WTC11 (cell line): ENCODE data around the gene KIR2DL4. TPM values are rescaled to one million over a fixed set of nuclear protein-coding genes. Genes with fewer than 3 reads are reported as not detected.
"Not testable (repeated sequence)": the region's sequence is repeated elsewhere in the genome, so short reads cannot be mapped to it uniquely, and the experiment has no call there.

Source experiments
- ATAC-seq: fragments of 200-7000 bp; cut with Tn5 transposase; 2 replicates; pipeline ENCODE4 v1.10.0; 2021; ENCODE audit warnings: mild to moderate bottlenecking, moderate library complexity
- CTCF ChIA-PET: fragments of 300-600 bp; sonication (Branson Sonifier 250); formaldehyde crosslinking; loops from one replicate; lab custom pipeline; 2021; ENCODE audit warnings: antibody characterized with exemption; lab: Charles Lee
- POLR2A ChIA-PET: fragments of 350-600 bp; sonication (Branson Sonifier 250); formaldehyde crosslinking; loops from one replicate; lab custom pipeline; 2021; ENCODE audit warnings: antibody characterized with exemption; lab: Charles Lee
- DNase-seq: peaks from one replicate; pipeline ENCODE4 v3.0.0; 2021; ENCODE audit warnings: low spot score
- H3K27ac Mint-ChIP-seq: 2 replicates; pipeline ENCODE4 v1.8.0; 2021; ENCODE audit warnings: mixed read lengths
- H3K27me3 Mint-ChIP-seq: 2 replicates; pipeline ENCODE4 v1.8.0; 2021; ENCODE audit warnings: low read depth, mild to moderate bottlenecking, moderate library complexity, mixed read lengths
- H3K36me3 Mint-ChIP-seq: 2 replicates; pipeline ENCODE4 v1.8.0; 2021; ENCODE audit warnings: mixed read lengths
- H3K4me1 Mint-ChIP-seq: 2 replicates; pipeline ENCODE4 v1.8.0; 2022; ENCODE audit warnings: mixed read lengths
- H3K4me3 Mint-ChIP-seq: 2 replicates; pipeline ENCODE4 v1.8.0; 2021; ENCODE audit warnings: mild to moderate bottlenecking, moderate library complexity, mixed read lengths
- H3K9me3 Mint-ChIP-seq: 2 replicates; pipeline ENCODE4 v1.8.0; 2021; ENCODE audit warnings: mixed read lengths
- CREM ChIP-seq: sonication (generic); formaldehyde crosslinking; IDR thresholded peaks from 2 replicates; pipeline ENCODE4 v1.8.1; 2022; ENCODE audit warnings: mild to moderate bottlenecking, missing genetic modification reagents, moderate library complexity
- CTCF ChIP-seq: fragments of 200-600 bp; IDR thresholded peaks from 2 replicates; pipeline ENCODE4 v1.8.0; 2022; ENCODE audit warnings: antibody characterized with exemption
- ERG ChIP-seq: fragments of 250-450 bp; sonication (Bioruptor Pico); IDR thresholded peaks from 2 replicates; pipeline ENCODE4 v1.8.0; 2021; ENCODE audit warnings: mild to moderate bottlenecking
- ETV6 ChIP-seq: sonication (generic); formaldehyde crosslinking; IDR thresholded peaks from 2 replicates; pipeline ENCODE4 v1.8.1; 2022; ENCODE audit warnings: mild to moderate bottlenecking, missing genetic modification reagents
- FOXP1 ChIP-seq: sonication (generic); formaldehyde crosslinking; IDR thresholded peaks from 2 replicates; pipeline ENCODE4 v1.8.0; 2022; ENCODE audit warnings: missing genetic modification reagents, mild to moderate bottlenecking, moderate library complexity, borderline replicate concordance
- FOXP4 ChIP-seq: sonication (generic); formaldehyde crosslinking; IDR thresholded peaks from 2 replicates; pipeline ENCODE4 v1.8.0; 2022; ENCODE audit warnings: mild to moderate bottlenecking, missing genetic modification reagents
- IRF2 ChIP-seq: sonication (generic); formaldehyde crosslinking; IDR thresholded peaks from 2 replicates; pipeline ENCODE4 v1.8.0; 2022; ENCODE audit warnings: low read depth, missing genetic modification reagents, borderline replicate concordance
- MXD4 ChIP-seq: fragments of 250-450 bp; sonication (Bioruptor Pico); IDR thresholded peaks from 2 replicates; pipeline ENCODE4 v1.8.0; 2021; ENCODE audit warnings: mild to moderate bottlenecking, moderate library complexity, borderline replicate concordance
- NR3C1 ChIP-seq: sonication (generic); formaldehyde crosslinking; conservative IDR thresholded peaks from 2 replicates; pipeline ENCODE4 v1.8.1; 2023; ENCODE audit warnings: low read depth, mild to moderate bottlenecking, missing genetic modification reagents
- PREB ChIP-seq: sonication (generic); formaldehyde crosslinking; IDR thresholded peaks from 2 replicates; pipeline ENCODE4 v1.8.1; 2022; ENCODE audit warnings: mild to moderate bottlenecking, missing genetic modification reagents, moderate library complexity, borderline replicate concordance
- RORB ChIP-seq: fragments of 250-450 bp; sonication (Bioruptor Pico); IDR thresholded peaks from 2 replicates; pipeline ENCODE4 v1.9.0; 2021; ENCODE audit warnings: mild to moderate bottlenecking
- SP1 ChIP-seq: sonication (generic); formaldehyde crosslinking; conservative IDR thresholded peaks from 2 replicates; pipeline ENCODE4 v1.8.1; 2022; ENCODE audit warnings: missing genetic modification reagents
- ZBTB21 ChIP-seq: sonication (generic); formaldehyde crosslinking; IDR thresholded peaks from 2 replicates; pipeline ENCODE4 v1.8.1; 2023; ENCODE audit warnings: mild to moderate bottlenecking, missing genetic modification reagents, borderline replicate concordance
- ZNF121 ChIP-seq: sonication (generic); formaldehyde crosslinking; IDR thresholded peaks from 2 replicates; pipeline ENCODE4 v1.8.0; 2023; ENCODE audit warnings: missing genetic modification reagents
- ZNF423 ChIP-seq: fragments of 250-450 bp; sonication (Bioruptor Pico); IDR thresholded peaks from 2 replicates; pipeline ENCODE4 v2.1.2; 2022; ENCODE audit warnings: mild to moderate bottlenecking, moderate library complexity
- ZNF671 ChIP-seq: fragments of 250-450 bp; sonication (Bioruptor Pico); IDR thresholded peaks from 2 replicates; pipeline ENCODE4 v1.8.0; 2021; ENCODE audit warnings: mild to moderate bottlenecking
- total RNA-seq: library from RNA; stranded (reverse); gene quantifications from 3 replicates; pipeline ENCODE4 v1.2.3, GENCODE V29; 2021
- TF ChIP-seq, protein P1 (sequence below): sonication (generic); formaldehyde crosslinking; IDR thresholded peaks from 2 replicates; pipeline ENCODE4 v1.8.0; 2022; ENCODE audit warnings: mild to moderate bottlenecking, missing genetic modification reagents
- TF ChIP-seq, protein P2 (sequence below): sonication (generic); formaldehyde crosslinking; conservative IDR thresholded peaks from 2 replicates; pipeline ENCODE4 v1.8.1; 2023; ENCODE audit warnings: mild to moderate bottlenecking, low read depth, missing genetic modification reagents, moderate library complexity

The KIR2DL4 gene
- total RNA-seq, 1 experiment from 2014 or later, result not detected

DNA sequence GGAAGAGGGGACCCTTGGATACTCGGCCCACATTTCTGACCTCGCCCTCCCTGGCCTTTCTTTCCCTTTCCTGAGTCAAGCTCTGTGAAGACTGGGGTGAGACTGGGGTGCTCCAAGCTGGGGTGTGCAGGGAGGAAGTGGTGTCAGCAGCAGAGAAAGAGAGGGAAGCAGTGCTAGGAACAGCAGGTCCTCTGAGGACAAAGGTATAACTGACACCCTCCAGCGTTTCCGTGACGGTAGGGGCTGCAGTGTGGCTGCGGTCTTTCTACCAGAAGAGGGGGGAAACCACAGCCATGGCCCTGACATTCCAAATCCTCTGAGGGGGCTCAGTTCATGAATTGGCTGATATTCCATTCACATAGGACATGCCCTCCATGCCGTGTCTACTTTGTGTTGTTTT lies 47.9 kb downstream of the KIR2DL4 start:
- Mint-ChIP-seq H3K4me3 (no peak overlapping the region), H3K4me1 (no peaks in the 10 kb centered on the region), H3K9me3 (peaks cover 90% of the 10 kb centered on the region), H3K27me3 (peaks cover 41% of the 10 kb centered on the region), H3K36me3 (peaks cover 58% of the 10 kb centered on the region), H3K27ac (no peak overlapping the region)
- ATAC-seq, result no peak
- CTCF ChIA-PET, result no interaction called here
- TF ChIP-seq ZBTB21 (CRISPR knock-in tag) (no peak), ZNF121 (CRISPR knock-in tag) (no peak), FOXP1 (CRISPR knock-in tag) (no peak), FOXP4 (CRISPR knock-in tag) (no peak), CTCF (no peak), ZNF423 (no peak), SP1 (no peak), RORB (CRISPR knock-in tag) (no peak), ERG (CRISPR knock-in tag) (no peak), ETV6 (no peak), PREB (no peak), IRF2 (CRISPR knock-in tag) (no peak), MXD4 (CRISPR knock-in tag) (no peak), NR3C1 (CRISPR knock-in tag) (no peak), CREM (CRISPR knock-in tag) (no peak), ZNF671 (CRISPR knock-in tag) (no peak)
- TF ChIP-seq, protein P1, sequence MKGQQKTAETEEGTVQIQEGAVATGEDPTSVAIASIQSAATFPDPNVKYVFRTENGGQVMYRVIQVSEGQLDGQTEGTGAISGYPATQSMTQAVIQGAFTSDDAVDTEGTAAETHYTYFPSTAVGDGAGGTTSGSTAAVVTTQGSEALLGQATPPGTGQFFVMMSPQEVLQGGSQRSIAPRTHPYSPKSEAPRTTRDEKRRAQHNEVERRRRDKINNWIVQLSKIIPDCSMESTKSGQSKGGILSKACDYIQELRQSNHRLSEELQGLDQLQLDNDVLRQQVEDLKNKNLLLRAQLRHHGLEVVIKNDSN (CRISPR knock-in tag), result no peak
- TF ChIP-seq, protein P2, sequence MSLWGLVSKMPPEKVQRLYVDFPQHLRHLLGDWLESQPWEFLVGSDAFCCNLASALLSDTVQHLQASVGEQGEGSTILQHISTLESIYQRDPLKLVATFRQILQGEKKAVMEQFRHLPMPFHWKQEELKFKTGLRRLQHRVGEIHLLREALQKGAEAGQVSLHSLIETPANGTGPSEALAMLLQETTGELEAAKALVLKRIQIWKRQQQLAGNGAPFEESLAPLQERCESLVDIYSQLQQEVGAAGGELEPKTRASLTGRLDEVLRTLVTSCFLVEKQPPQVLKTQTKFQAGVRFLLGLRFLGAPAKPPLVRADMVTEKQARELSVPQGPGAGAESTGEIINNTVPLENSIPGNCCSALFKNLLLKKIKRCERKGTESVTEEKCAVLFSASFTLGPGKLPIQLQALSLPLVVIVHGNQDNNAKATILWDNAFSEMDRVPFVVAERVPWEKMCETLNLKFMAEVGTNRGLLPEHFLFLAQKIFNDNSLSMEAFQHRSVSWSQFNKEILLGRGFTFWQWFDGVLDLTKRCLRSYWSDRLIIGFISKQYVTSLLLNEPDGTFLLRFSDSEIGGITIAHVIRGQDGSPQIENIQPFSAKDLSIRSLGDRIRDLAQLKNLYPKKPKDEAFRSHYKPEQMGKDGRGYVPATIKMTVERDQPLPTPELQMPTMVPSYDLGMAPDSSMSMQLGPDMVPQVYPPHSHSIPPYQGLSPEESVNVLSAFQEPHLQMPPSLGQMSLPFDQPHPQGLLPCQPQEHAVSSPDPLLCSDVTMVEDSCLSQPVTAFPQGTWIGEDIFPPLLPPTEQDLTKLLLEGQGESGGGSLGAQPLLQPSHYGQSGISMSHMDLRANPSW (CRISPR knock-in tag), result no peak
- POLR2A ChIA-PET, result no interaction called here
- DNase-seq, result no peak

- H3K36me3 Mint-ChIP-seq, result peaks cover 50% of the 10 kb centered on the region
- peaks cover 22% of the 10 kb centered on the region for H3K27me3 Mint-ChIP-seq
- ATAC-seq, DNase-seq, H3K27ac Mint-ChIP-seq, POLR2A ChIA-PET, H3K4me1 Mint-ChIP-seq, CTCF ChIA-PET, H3K4me3 Mint-ChIP-seq: not testable (repeated sequence)
- peaks cover 86% of the 10 kb centered on the region for H3K9me3 Mint-ChIP-seq
Observed at GRCh38 chr19:54855241-54855640, 51.8 kb downstream of the KIR2DL4 start.

DNA sequence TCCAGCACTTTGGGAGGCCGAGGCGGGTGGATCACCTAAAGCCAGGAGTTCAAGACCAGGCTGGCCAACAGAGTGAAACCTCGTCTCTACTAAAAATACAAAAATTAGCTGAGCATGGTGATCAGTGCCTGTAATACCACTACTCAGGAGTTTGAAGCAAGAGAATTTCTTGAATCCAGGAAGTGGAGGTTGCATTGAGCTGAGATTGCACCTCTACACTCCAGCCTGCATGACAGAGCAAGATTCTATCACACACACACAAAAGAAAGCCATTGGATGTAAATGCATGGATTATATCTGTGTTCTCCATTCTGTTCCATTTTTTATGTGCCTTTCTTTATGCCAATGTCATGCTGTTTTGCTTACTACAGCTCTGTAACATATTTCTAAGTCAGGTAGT lies 55.1 kb downstream of the KIR2DL4 start:
- CTCF ChIA-PET, H3K4me1 Mint-ChIP-seq, DNase-seq, ATAC-seq, POLR2A ChIA-PET, H3K27ac Mint-ChIP-seq, H3K4me3 Mint-ChIP-seq: not testable (repeated sequence)
- Mint-ChIP-seq H3K9me3 (peaks cover 76% of the 10 kb centered on the region), H3K36me3 (peaks cover 35% of the 10 kb centered on the region), H3K27me3 (peaks cover 25% of the 10 kb centered on the region)

DNA sequence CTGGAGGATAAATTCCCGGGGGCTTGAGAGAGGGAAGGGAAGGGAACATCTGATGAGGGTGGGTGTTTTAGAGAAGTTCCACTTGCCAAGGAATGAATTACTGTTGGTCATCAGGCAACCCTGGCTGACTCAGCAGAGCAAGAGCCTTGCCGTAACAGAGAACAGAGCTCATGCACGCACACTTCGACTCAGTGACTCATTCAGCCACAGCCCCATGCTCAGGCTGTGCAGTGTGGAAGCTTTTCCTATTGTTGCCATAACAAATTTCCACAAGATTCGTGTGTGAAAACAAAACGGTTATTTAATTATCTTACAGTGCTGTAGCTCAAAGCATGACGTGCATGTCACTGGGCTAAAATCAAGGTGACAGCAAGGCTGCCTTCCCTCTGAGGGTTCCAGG lies 56.0 kb downstream of the KIR2DL4 start:
- DNase-seq, ATAC-seq, POLR2A ChIA-PET, H3K27ac Mint-ChIP-seq, H3K4me1 Mint-ChIP-seq, CTCF ChIA-PET, H3K4me3 Mint-ChIP-seq: not testable (repeated sequence)
- Mint-ChIP-seq H3K9me3 (peaks cover 67% of the 10 kb centered on the region), H3K36me3 (peaks cover 30% of the 10 kb centered on the region), H3K27me3 (peaks cover 25% of the 10 kb centered on the region)

GRCh38 chr19:54863459-54863858 lies 60.0 kb downstream of the KIR2DL4 start:
- H3K4me3 Mint-ChIP-seq, CTCF ChIA-PET, DNase-seq, POLR2A ChIA-PET, H3K27ac Mint-ChIP-seq, ATAC-seq, H3K4me1 Mint-ChIP-seq: not testable (repeated sequence)
- Mint-ChIP-seq H3K9me3 (peaks cover 62% of the 10 kb centered on the region), H3K27me3 (peaks cover 42% of the 10 kb centered on the region), H3K36me3 (peaks cover 15% of the 10 kb centered on the region)
